ENCODE measurements around the gene SLCO3A1.

The SLCO3A1 gene

GRCh38 chr15:91894606-91895005, 41.1 kb downstream of the SLCO3A1 start:
- 86% methylated on average over 5 of the region's 5 CpGs for WGBS
- peaks cover 10% of the 10 kb centered on the region for H3K4me1 ChIP-seq (ENCODE audit: insufficient read depth, low read length)
- H3K4me3 ChIP-seq (ENCODE audit: low read length), result no peak overlapping the region
- H3K27me3 ChIP-seq (ENCODE audit: insufficient read depth, low read length), result no peaks in the 10 kb centered on the region
- no peaks in the 10 kb centered on the region for H3K36me3 ChIP-seq (ENCODE audit: insufficient read depth, low read length)
- H3K9me3 ChIP-seq (ENCODE audit: insufficient read depth, low read depth, low read length), result no peaks in the 10 kb centered on the region
- peak overlapping the region; percentile 14; the same call in 1 of the 2 replicates for H3K9ac ChIP-seq (ENCODE audit: low read depth, low read length)
- H3K27ac ChIP-seq (ENCODE audit: low read depth, low read length), result no peak overlapping the region; the same call in 1 of the 2 replicates

GRCh38 chr15:91895051-91895450, 41.5 kb downstream of the SLCO3A1 start:
- H3K27ac ChIP-seq (ENCODE audit: low read depth, low read length), result no peak overlapping the region
- H3K4me1 ChIP-seq (ENCODE audit: insufficient read depth, low read length), result peaks cover 10% of the 10 kb centered on the region
- no peaks in the 10 kb centered on the region for H3K27me3 ChIP-seq (ENCODE audit: insufficient read depth, low read length)
- no peaks in the 10 kb centered on the region for H3K36me3 ChIP-seq (ENCODE audit: insufficient read depth, low read length)
- H3K9me3 ChIP-seq (ENCODE audit: insufficient read depth, low read depth, low read length), result no peaks in the 10 kb centered on the region
- WGBS, result 91% methylated on average over 1 of the region's 1 CpG
- H3K4me3 ChIP-seq (ENCODE audit: low read length), result no peak overlapping the region
- H3K9ac ChIP-seq (ENCODE audit: low read depth, low read length), result no peak overlapping the region

- Histone ChIP-seq H3K27ac (ENCODE audit: low read depth, low read length) (no peak overlapping the region), H3K4me1 (ENCODE audit: insufficient read depth, low read length) (peaks cover 10% of the 10 kb centered on the region), H3K9me3 (ENCODE audit: insufficient read depth, low read depth, low read length) (no peaks in the 10 kb centered on the region), H3K36me3 (ENCODE audit: insufficient read depth, low read length) (no peaks in the 10 kb centered on the region), H3K4me3 (ENCODE audit: low read length) (no peak overlapping the region), H3K9ac (ENCODE audit: low read depth, low read length) (no peak overlapping the region), H3K27me3 (ENCODE audit: insufficient read depth, low read length) (no peaks in the 10 kb centered on the region)
- WGBS, result 82% methylated on average over 5 of the region's 5 CpGs
Observed at GRCh38 chr15:91896341-91897055, 43.0 kb downstream of the SLCO3A1 start.

- no peak overlapping the region for H3K9ac ChIP-seq (ENCODE audit: low read depth, low read length)
- no peaks in the 10 kb centered on the region for H3K9me3 ChIP-seq (ENCODE audit: insufficient read depth, low read depth, low read length)
- H3K4me1 ChIP-seq (ENCODE audit: insufficient read depth, low read length), result peaks cover 10% of the 10 kb centered on the region
- no peaks in the 10 kb centered on the region for H3K27me3 ChIP-seq (ENCODE audit: insufficient read depth, low read length)
- H3K4me3 ChIP-seq (ENCODE audit: low read length), result no peak overlapping the region
- H3K36me3 ChIP-seq (ENCODE audit: insufficient read depth, low read length), result no peaks in the 10 kb centered on the region
- WGBS, result 92% methylated on average over 14 of the region's 14 CpGs
- no peak overlapping the region for H3K27ac ChIP-seq (ENCODE audit: low read depth, low read length)
Observed at GRCh38 chr15:91897585-91898372, 44.3 kb downstream of the SLCO3A1 start.

- Histone ChIP-seq H3K4me1 (ENCODE audit: insufficient read depth, low read length) (peaks cover 10% of the 10 kb centered on the region), H3K4me3 (ENCODE audit: low read length) (no peak overlapping the region), H3K36me3 (ENCODE audit: insufficient read depth, low read length) (no peaks in the 10 kb centered on the region), H3K9ac (ENCODE audit: low read depth, low read length) (no peak overlapping the region), H3K27me3 (ENCODE audit: insufficient read depth, low read length) (no peaks in the 10 kb centered on the region), H3K9me3 (ENCODE audit: insufficient read depth, low read depth, low read length) (no peaks in the 10 kb centered on the region), H3K27ac (ENCODE audit: low read depth, low read length) (no peak overlapping the region)
- WGBS, result 100% methylated on average over 2 of the region's 3 CpGs
Observed at GRCh38 chr15:91898843-91899242, 45.3 kb downstream of the SLCO3A1 start.

GRCh38 chr15:91904942-91905341, 51.4 kb downstream of the SLCO3A1 start:
- no peaks in the 10 kb centered on the region for H3K27me3 ChIP-seq (ENCODE audit: insufficient read depth, low read length)
- no CpG with 5 or more reads among the region's 1 CpG for WGBS
- H3K4me1 ChIP-seq (ENCODE audit: insufficient read depth, low read length), result no peaks in the 10 kb centered on the region

GRCh38 chr15:91908391-91908790, 54.9 kb downstream of the SLCO3A1 start:
- Histone ChIP-seq H3K4me1 (ENCODE audit: insufficient read depth, low read length) (no peaks in the 10 kb centered on the region), H3K9ac (ENCODE audit: low read depth, low read length) (no peak overlapping the region), H3K4me3 (ENCODE audit: low read length) (no peak overlapping the region), H3K27me3 (ENCODE audit: insufficient read depth, low read length) (no peaks in the 10 kb centered on the region), H3K36me3 (ENCODE audit: insufficient read depth, low read length) (no peaks in the 10 kb centered on the region), H3K27ac (ENCODE audit: low read depth, low read length) (no peak overlapping the region), H3K9me3 (ENCODE audit: insufficient read depth, low read depth, low read length) (no peaks in the 10 kb centered on the region)
- 95% methylated on average over 1 of the region's 3 CpGs for WGBS

More at GRCh38 chr15:91904942-91905341, 51.4 kb downstream of the SLCO3A1 start:
- no peaks in the 10 kb centered on the region for H3K36me3 ChIP-seq (ENCODE audit: insufficient read depth, low read length)
- no peaks in the 10 kb centered on the region for H3K9me3 ChIP-seq (ENCODE audit: insufficient read depth, low read depth, low read length)
- H3K4me3 ChIP-seq (ENCODE audit: low read length), result no peak overlapping the region
- no peak overlapping the region for H3K27ac ChIP-seq (ENCODE audit: low read depth, low read length)
- no peak overlapping the region for H3K9ac ChIP-seq (ENCODE audit: low read depth, low read length)

GRCh38 chr15:91909111-91909510, 55.6 kb downstream of the SLCO3A1 start:
- 91% methylated on average over 2 of the region's 2 CpGs for WGBS
- Histone ChIP-seq H3K27me3 (ENCODE audit: insufficient read depth, low read length) (no peaks in the 10 kb centered on the region), H3K36me3 (ENCODE audit: insufficient read depth, low read length) (no peaks in the 10 kb centered on the region), H3K9ac (ENCODE audit: low read depth, low read length) (no peak overlapping the region), H3K4me3 (ENCODE audit: low read length) (no peak overlapping the region), H3K9me3 (ENCODE audit: insufficient read depth, low read depth, low read length) (no peaks in the 10 kb centered on the region), H3K27ac (ENCODE audit: low read depth, low read length) (no peak overlapping the region), H3K4me1 (ENCODE audit: insufficient read depth, low read length) (no peaks in the 10 kb centered on the region)

GRCh38 chr15:91909574-91909973, 56.1 kb downstream of the SLCO3A1 start:
- no peaks in the 10 kb centered on the region for H3K4me1 ChIP-seq (ENCODE audit: insufficient read depth, low read length)
- no peak overlapping the region for H3K27ac ChIP-seq (ENCODE audit: low read depth, low read length)
- H3K36me3 ChIP-seq (ENCODE audit: insufficient read depth, low read length), result no peaks in the 10 kb centered on the region
- no peak overlapping the region for H3K4me3 ChIP-seq (ENCODE audit: low read length)
- H3K9ac ChIP-seq (ENCODE audit: low read depth, low read length), result no peak overlapping the region
- WGBS, result 90% methylated on average over 7 of the region's 7 CpGs
- no peaks in the 10 kb centered on the region for H3K9me3 ChIP-seq (ENCODE audit: insufficient read depth, low read depth, low read length)
- no peaks in the 10 kb centered on the region for H3K27me3 ChIP-seq (ENCODE audit: insufficient read depth, low read length)

- Histone ChIP-seq H3K9me3 (ENCODE audit: insufficient read depth, low read depth, low read length) (no peaks in the 10 kb centered on the region), H3K9ac (ENCODE audit: low read depth, low read length) (no peak overlapping the region), H3K4me3 (ENCODE audit: low read length) (no peak overlapping the region), H3K36me3 (ENCODE audit: insufficient read depth, low read length) (peaks cover 5% of the 10 kb centered on the region; the same call in 1 of the 2 replicates), H3K27me3 (ENCODE audit: insufficient read depth, low read length) (no peaks in the 10 kb centered on the region), H3K4me1 (ENCODE audit: insufficient read depth, low read length) (no peaks in the 10 kb centered on the region), H3K27ac (ENCODE audit: low read depth, low read length) (no peak overlapping the region)
- 94% methylated on average over 7 of the region's 7 CpGs for WGBS
Observed at GRCh38 chr15:91911844-91912243, 58.3 kb downstream of the SLCO3A1 start.

GRCh38 chr15:91912336-91912735, 58.8 kb downstream of the SLCO3A1 start:
- Histone ChIP-seq H3K36me3 (ENCODE audit: insufficient read depth, low read length) (peaks cover 5% of the 10 kb centered on the region; the same call in 1 of the 2 replicates), H3K9ac (ENCODE audit: low read depth, low read length) (no peak overlapping the region), H3K27me3 (ENCODE audit: insufficient read depth, low read length) (no peaks in the 10 kb centered on the region), H3K27ac (ENCODE audit: low read depth, low read length) (no peak overlapping the region), H3K4me1 (ENCODE audit: insufficient read depth, low read length) (no peaks in the 10 kb centered on the region), H3K9me3 (ENCODE audit: insufficient read depth, low read depth, low read length) (no peaks in the 10 kb centered on the region), H3K4me3 (ENCODE audit: low read length) (no peak overlapping the region)
- 92% methylated on average over 4 of the region's 4 CpGs for WGBS
